ENCODE measurements around the gene NPAS1. TPM values are rescaled to one million over a fixed set of nuclear protein-coding genes. Genes with fewer than 3 reads are reported as not detected.

NPAS1 gene
- total and polyA plus RNA-seq, 5 experiments from 2014 or later = 0.16 to 1.1 (median 0.60) TPM

DNA sequence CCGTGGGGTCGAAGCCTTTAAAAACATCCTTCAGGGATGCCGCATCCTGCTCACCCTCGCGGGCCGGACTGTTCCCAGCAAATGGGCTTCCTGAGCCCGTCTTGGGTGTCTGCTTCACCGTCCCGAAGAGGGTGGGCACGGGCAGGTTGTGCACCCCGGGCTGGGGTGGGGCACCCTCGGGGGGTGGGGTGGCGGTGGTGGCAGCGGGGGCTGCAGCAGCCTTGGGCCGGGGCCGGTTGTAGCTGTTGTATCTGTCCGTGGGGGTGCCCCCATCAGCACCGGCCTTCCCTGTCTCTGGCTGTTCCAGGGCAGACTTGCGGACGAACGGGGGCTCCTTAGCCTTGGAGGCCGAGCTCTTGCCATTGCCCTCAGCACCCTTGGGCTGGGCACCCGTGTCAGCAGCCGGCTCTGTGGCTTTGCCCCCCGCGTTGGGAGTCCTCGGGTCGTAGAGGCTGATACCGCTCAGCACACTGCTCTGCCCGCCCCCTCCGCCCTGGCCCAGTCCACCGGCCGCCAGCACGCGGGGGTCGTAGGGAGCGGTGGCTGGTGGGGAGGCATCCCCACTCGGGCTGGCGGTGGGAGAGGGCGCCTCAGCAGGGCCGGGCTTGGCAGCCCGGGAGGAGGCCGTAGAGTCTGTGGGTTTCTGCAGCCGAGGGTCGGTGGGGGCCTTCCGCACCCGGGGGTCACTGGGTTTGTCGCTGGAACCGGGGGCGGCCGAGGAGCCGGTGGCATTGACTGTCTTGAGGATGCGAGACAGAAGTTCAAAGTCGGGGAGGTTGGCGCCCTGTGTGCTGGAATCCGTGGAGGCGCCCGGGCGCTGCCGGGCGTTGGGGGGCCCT is 47.0 kb downstream of the NPAS1 start:
- no peaks in the 10 kb centered on the region for H3K27me3 Mint-ChIP-seq
- POLR2A ChIA-PET = no interaction called here
- no peak for DNase-seq

DNA sequence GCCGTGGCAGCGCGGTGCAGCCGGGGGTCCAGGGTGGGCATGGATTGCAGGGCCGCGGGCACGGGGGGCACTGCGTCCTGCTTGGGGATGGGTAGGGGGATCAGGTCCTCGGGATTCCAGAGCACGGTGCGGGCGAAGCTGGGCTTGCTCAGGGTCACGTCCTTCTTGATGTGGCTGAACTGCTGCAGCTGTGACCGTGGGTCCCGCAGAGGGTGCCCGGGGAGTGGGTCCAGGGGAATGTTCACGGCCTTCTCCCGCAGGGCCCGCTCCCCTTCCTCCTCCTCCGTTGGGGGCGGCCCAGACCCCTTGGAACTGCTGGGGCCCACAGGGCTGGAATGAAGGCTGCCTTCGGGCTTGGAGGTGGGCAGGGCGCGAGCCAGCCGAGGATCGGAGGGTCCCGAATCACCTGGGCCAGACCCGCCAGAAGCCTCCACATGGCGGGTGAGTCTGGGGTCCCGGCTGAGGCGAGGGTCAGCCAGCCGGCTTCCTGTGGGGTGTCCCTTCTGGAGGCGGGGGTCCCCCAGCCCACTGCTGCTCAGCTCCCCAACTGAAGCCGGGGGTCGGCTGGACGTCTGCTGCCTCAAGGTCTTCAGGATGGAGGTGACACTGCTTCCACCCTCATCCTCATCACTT is 47.7 kb downstream of the NPAS1 start:
- DNase-seq (no peak), ATAC-seq (no peak)
- peaks cover 0 to 64% (median 5%) of the 10 kb centered on the region in 3 donors for H3K36me3 Mint-ChIP-seq
- POLR2A ChIA-PET = no interaction called here
- peaks cover 0 to 8% (median under 1%) of the 10 kb centered on the region in 4 donors for H3K4me1 Mint-ChIP-seq
- no peaks in the 10 kb centered on the region for H3K27me3 Mint-ChIP-seq
- H3K4me3 Mint-ChIP-seq = no peak overlapping the region
- no peaks in the 10 kb centered on the region for H3K9me3 Mint-ChIP-seq
- H3K27ac Mint-ChIP-seq = no peak overlapping the region

More for the DNA sequence above, 47.0 kb downstream of the NPAS1 start:
- H3K4me3 Mint-ChIP-seq = no peak overlapping the region
- no peaks in the 10 kb centered on the region for H3K9me3 Mint-ChIP-seq
- peaks cover 0 to 58% (median 5%) of the 10 kb centered on the region in 3 donors for H3K36me3 Mint-ChIP-seq
- no peak overlapping the region for H3K27ac Mint-ChIP-seq
- peaks cover 0 to 8% (median under 1%) of the 10 kb centered on the region in 4 donors for H3K4me1 Mint-ChIP-seq
- no peak for ATAC-seq

DNA sequence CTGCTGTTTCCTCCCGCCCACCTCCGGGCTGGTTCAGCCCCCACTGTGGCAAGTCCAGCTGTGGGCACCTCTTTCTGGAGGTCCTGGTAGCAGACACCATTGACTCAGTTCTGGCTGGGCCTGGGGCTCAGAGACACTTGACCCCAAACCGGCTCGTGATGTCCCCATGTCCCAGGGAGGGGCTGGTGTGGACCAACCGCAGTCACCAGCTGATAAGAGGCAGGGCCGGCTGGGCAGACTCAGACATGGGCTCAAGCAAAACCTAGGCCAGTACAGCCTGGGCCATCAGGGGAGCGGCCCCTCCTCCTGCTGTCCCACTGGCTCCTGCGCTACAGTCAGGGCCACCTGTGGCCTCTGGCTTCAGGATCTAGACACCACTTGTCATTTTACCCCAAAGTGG is 48.6 kb downstream of the NPAS1 start:
- Mint-ChIP-seq H3K27ac (no peak overlapping the region), H3K36me3 (peaks cover 0 to 73% (median 5%) of the 10 kb centered on the region in 3 donors), H3K9me3 (no peaks in the 10 kb centered on the region), H3K4me1 (peaks cover 0 to 8% (median under 1%) of the 10 kb centered on the region in 4 donors), H3K4me3 (no peak overlapping the region), H3K27me3 (no peaks in the 10 kb centered on the region)
- POLR2A ChIA-PET = interaction anchor here (0.6 kb wide), 1 partner anchor 708 kb away, joined by 4 read pairs; no protein-coding TSS in a partner anchor
- no peak for DNase-seq
- no peak for ATAC-seq

DNA sequence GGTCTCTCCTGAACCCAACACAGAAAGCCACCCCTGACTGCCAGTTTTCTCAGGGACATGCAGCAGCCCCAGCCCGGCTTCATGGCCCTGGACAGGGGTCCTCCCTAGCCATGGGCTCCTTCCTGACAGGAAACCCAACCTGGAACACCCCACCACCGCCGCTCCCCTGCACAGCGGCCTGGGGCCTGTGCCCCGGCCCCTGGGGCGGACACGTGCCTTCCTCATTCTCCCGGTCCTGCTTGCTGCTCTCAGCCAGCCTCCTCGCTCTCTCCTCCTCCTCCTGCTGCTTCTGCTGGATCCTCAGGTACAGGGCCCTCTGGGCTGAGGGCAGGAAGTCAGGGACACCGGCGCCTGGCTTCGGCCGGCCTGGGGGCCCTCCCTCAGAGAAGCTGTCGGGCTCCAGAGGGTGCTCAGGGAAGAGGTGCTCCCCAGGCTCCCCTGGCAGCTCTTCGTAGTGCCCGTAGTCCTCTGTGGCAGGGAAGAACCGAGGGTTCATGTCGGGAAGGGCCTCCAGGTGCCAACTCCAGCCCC is 49.3 kb downstream of the NPAS1 start:
- Mint-ChIP-seq H3K9me3 (no peaks in the 10 kb centered on the region), H3K27me3 (no peaks in the 10 kb centered on the region), H3K4me3 (no peak overlapping the region), H3K4me1 (peaks cover under 1 to 8% (median 2%) of the 10 kb centered on the region in 4 donors), H3K27ac (peak overlapping the region in 2 of 10 donors; percentile 59 to 89), H3K36me3 (peaks cover 0 to 78% (median 5%) of the 10 kb centered on the region in 3 donors)
- ATAC-seq (no peak), DNase-seq (no peak)
- POLR2A ChIA-PET = no interaction called here

DNA sequence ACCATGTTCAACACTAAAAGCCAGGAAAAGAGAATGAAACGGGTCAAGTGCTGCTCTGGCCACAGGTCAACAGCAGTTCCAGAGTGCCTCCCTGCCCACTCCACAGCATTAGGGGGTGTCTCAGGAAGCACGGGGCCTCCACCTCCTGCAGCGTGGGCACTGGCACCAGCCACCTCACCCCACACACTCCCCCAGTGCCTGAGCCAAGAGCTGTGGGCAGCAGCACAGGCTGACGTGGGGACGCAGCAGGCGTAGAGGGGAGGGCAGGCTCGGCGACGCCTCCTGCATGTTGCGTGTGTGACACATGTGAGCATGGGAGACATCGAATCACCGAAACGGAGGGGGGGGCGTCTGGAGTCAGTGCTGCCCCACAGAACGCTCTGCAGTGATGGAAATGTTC is 50.2 kb downstream of the NPAS1 start:
- Mint-ChIP-seq H3K27me3 (no peaks in the 10 kb centered on the region), H3K36me3 (peaks cover 0 to 74% (median 5%) of the 10 kb centered on the region in 3 donors), H3K9me3 (no peaks in the 10 kb centered on the region), H3K4me1 (peaks cover 3 to 8% (median 7%) of the 10 kb centered on the region in 4 donors), H3K27ac (peak overlapping the region in 1 of 10 donors; percentile 16), H3K4me3 (no peak overlapping the region)
- ATAC-seq (no peak), DNase-seq (no peak)
- POLR2A ChIA-PET = interaction anchor here (1.0 kb wide), 1 partner anchor 12 kb away, joined by 3 read pairs; no protein-coding TSS in a partner anchor

DNA sequence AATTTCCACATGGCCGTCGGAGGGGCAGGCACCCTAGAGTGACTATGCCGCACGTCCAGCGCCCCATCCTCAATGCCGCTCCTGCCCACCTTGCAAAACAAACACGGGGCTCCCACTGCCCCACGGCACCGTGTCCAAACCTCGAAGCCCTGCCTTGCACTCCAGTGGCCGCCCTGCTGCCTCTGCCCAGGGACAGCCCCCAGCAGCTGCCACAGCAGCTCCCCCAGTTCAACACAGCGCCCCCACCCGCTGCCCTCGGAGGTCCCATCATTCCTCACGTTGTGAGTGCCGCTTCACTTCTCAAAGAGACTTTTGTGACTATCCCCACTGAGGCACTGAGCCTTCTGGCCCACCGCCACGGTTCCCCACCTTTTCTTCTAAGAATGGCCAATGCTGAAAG is 51.1 kb downstream of the NPAS1 start:
- Mint-ChIP-seq H3K27me3 (no peaks in the 10 kb centered on the region), H3K27ac (no peak overlapping the region), H3K4me3 (no peak overlapping the region), H3K4me1 (peaks cover 8 to 15% (median 13%) of the 10 kb centered on the region in 4 donors), H3K36me3 (peaks cover 0 to 69% (median 5%) of the 10 kb centered on the region in 3 donors), H3K9me3 (no peaks in the 10 kb centered on the region)
- no peak for DNase-seq
- no peak for ATAC-seq
- POLR2A ChIA-PET = interaction anchor here (1.0 kb wide), 2 partner anchors 13 to 43 kb away, joined by 3 read pairs; partner anchors contain the start of gene ZC3H4

DNA sequence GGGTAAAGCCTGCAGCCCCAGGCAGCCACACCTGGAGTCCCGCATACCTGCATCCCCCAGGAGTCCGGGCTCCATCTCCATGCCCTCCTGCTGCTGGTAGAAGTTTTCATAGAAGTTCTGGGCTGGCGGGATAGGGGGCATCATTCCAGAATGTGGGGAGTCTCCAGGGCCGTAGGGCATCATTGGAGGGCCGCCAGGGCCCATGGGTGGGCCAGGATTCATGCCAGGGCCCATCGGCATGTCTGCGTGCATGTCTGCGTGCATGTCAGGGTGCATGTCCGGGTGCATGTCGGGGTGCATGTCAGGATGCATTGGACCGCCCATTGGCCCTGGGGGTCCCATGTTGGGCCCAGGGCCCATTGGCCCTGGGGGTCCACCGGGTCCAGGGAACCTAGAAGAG is 52.1 kb downstream of the NPAS1 start:
- ATAC-seq = no peak
- DNase-seq = no peak
- Mint-ChIP-seq H3K36me3 (peaks cover 0 to 67% (median 5%) of the 10 kb centered on the region in 3 donors), H3K9me3 (no peaks in the 10 kb centered on the region), H3K27me3 (no peaks in the 10 kb centered on the region), H3K4me1 (peaks cover 8 to 16% (median 14%) of the 10 kb centered on the region in 4 donors), H3K4me3 (no peak overlapping the region), H3K27ac (no peak overlapping the region)
- POLR2A ChIA-PET = no interaction called here

DNA sequence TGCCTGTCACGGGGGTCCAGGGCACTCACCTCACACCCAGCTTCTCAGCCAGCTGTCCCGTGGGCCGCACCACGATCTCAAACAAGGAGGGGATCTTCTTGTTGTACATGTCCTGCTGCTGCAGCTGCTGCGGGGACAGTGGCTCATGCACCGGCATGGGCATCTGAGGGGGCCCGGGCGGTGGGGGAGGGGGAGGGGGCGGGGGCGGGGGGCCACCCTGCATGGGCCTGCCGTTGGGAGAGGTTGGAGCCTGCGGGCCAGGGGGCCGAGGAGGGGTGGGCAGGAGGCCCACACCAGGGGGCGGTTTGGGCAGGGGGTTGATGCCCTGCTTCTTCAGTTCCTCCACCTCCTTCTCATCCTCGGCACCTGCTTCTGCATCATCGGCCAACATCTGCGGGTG is 52.7 kb downstream of the NPAS1 start:
- H3K27ac Mint-ChIP-seq = no peak overlapping the region
- no peak overlapping the region for H3K4me3 Mint-ChIP-seq
- ATAC-seq = no peak
- no peaks in the 10 kb centered on the region for H3K27me3 Mint-ChIP-seq
- peaks cover 0 to 72% (median 5%) of the 10 kb centered on the region in 3 donors for H3K36me3 Mint-ChIP-seq
- POLR2A ChIA-PET = no interaction called here
- H3K4me1 Mint-ChIP-seq = peaks cover 8 to 16% (median 14%) of the 10 kb centered on the region in 4 donors
- H3K9me3 Mint-ChIP-seq = no peaks in the 10 kb centered on the region
- no peak for DNase-seq

DNA sequence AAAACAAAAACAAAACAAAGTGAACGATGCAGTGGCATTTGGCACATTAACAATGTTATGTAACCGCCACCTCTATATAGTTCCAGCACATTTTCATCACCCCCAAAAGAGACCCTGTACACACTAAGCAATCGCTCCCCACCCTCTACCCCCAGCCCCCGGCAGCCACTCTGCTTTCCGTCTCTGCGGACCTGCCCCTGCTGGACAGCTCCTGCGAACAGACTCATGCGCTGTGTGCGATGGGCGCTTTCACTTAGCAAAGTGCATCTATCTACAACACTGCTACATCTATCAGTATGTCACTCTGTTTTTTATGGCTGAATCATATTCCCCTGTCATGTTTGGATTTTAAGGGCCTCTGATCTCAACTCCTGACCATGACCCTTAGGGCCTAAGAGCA is 53.9 kb downstream of the NPAS1 start:
- DNase-seq (no peak), ATAC-seq (no peak)
- Mint-ChIP-seq H3K27ac (peak overlapping the region in 1 of 10 donors; percentile 29), H3K4me3 (no peak overlapping the region), H3K4me1 (peaks cover 8 to 16% (median 14%) of the 10 kb centered on the region in 4 donors), H3K36me3 (peaks cover 0 to 75% (median 5%) of the 10 kb centered on the region in 3 donors), H3K9me3 (no peaks in the 10 kb centered on the region), H3K27me3 (no peaks in the 10 kb centered on the region)
- POLR2A ChIA-PET = no interaction called here

DNA sequence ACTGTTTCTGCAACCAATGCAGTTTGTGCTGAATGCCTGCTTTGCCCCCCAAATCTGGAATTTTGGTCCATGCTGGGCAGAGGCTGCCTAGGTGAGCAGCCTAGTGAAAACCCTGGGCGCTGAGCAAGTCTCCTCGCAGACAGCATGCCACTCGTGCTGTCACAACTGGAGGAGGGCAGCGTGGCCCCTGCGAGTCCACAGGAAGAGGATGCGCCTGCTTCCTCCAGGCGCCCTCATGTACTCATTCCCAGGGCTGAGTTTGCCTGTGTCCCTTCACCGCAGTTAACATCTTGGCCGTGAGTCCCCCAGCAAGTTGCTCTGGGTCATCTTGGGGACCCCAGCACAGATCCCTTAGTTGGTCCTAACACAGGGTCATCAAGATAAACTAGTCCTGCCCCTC is 55.0 kb downstream of the NPAS1 start:
- H3K27ac Mint-ChIP-seq = peak overlapping the region in 1 of 10 donors; percentile 34
- no peaks in the 10 kb centered on the region for H3K27me3 Mint-ChIP-seq
- POLR2A ChIA-PET = no interaction called here
- ATAC-seq = no peak
- H3K4me1 Mint-ChIP-seq = peaks cover 8 to 16% (median 14%) of the 10 kb centered on the region in 4 donors
- no peak overlapping the region for H3K4me3 Mint-ChIP-seq
- no peak for DNase-seq
- H3K9me3 Mint-ChIP-seq = no peaks in the 10 kb centered on the region
- peaks cover 0 to 78% (median 5%) of the 10 kb centered on the region in 3 donors for H3K36me3 Mint-ChIP-seq

DNA sequence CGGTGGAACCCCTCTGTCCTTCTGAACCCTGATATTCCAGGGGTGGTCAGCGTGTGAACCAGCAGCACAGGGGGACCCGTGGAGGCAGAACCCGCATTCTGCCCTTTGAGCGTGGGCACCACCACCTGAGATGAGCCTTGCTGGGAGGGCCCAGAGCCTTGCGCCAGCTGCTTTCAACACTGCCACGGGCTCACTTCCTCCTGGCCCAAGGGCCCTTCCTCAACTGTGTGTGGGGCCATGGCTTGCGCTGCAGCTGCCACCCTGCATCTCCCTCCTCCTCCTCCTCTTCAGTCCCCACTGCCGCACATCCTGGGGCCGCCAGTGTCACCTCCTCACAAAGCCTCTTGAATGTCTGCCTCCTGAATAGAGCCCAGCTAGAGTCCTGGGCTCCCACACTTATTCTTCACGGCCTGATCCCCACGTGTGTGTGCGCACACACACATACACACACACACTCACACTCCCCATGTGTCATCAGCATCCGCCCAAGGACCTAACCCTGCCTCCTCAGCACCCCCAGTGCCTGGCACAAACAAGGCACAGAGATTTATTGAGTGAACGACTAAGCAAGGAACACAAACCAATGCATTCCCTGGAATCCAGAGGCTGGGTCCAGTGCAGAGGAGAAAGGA is 55.7 kb downstream of the NPAS1 start:
- DNase-seq (no peak), ATAC-seq (no peak)
- peak overlapping the region in 6 of 10 donors; percentile 46 to 87 (median 80) for H3K27ac Mint-ChIP-seq
- H3K4me1 Mint-ChIP-seq = peaks cover 8 to 17% (median 14%) of the 10 kb centered on the region in 4 donors
- H3K27me3 Mint-ChIP-seq = no peaks in the 10 kb centered on the region
- no peaks in the 10 kb centered on the region for H3K9me3 Mint-ChIP-seq
- H3K4me3 Mint-ChIP-seq = no peak overlapping the region
- H3K36me3 Mint-ChIP-seq = peaks cover 0 to 74% (median 2%) of the 10 kb centered on the region in 3 donors
- POLR2A ChIA-PET = interaction anchor here (0.6 to 2.5 kb wide), 2 partner anchors 36 to 38 kb away, joined by 3 to 10 read pairs; partner anchors contain the start of gene ZC3H4

DNA sequence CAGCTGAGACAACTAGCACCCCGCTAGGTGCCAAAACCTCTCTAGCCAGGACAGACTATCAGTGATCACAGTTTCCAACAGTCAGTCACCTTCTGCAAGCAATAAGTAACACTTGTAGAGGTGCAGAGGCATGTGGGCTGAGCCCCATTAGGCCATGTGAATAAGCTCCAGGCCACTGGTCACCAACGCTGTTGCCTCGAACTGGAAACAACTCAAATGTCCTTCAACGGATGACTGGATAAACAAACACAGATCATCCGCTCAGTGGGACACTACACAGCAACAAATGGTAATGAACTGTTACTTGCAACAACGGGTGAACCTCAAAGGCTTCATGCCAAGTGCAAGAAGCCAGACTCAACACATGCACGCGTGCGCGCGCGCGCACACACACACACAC is 56.3 kb downstream of the NPAS1 start:
- no peak for DNase-seq
- H3K9me3 Mint-ChIP-seq = no peaks in the 10 kb centered on the region
- POLR2A ChIA-PET = interaction anchor here (0.6 to 2.5 kb wide), 2 partner anchors 37 to 173 kb away, joined by 3 to 10 read pairs; partner anchors contain the start of gene ZC3H4

More for the DNA sequence above, 56.3 kb downstream of the NPAS1 start:
- Mint-ChIP-seq H3K27ac (peak overlapping the region in 2 of 10 donors; percentile 19 to 87), H3K4me3 (no peak overlapping the region), H3K4me1 (peaks cover 8 to 18% (median 11%) of the 10 kb centered on the region in 4 donors), H3K36me3 (peaks cover 0 to 74% (median 2%) of the 10 kb centered on the region in 3 donors), H3K27me3 (no peaks in the 10 kb centered on the region)
- ATAC-seq = no peak

All from naive thymus-derived CD8-positive, alpha-beta T cell (primary cell).